ENCODE data around the gene RASA2. TPM values are rescaled to one million over a fixed set of nuclear protein-coding genes. Genes with fewer than 3 reads are reported as not detected.

The RASA2 gene
- total and polyA plus RNA-seq, 2 of the 8 experiments (the other 6 are each of a cell fraction or from before 2014, with no cell fraction given): 3.5 to 15.9 TPM

- H4K91ac ChIP-seq (replicated peaks; ENCODE audit: insufficient read length, low read length): no peak overlapping the region
- DNase-seq (ENCODE audit: low read depth in 1 of 2, low spot score in 2 of 2) (no peak), FAIRE-seq (no peak)
- no peak overlapping the region for H4K5ac ChIP-seq (ENCODE audit: insufficient read length, low read depth, low read length)
- no peak overlapping the region for H3K4ac ChIP-seq (replicated peaks; ENCODE audit: insufficient read length, low read depth, low read length)
- no peaks in the 10 kb centered on the region for H3K79me2 ChIP-seq (ENCODE audit: control insufficient read depth in 1 of 2, insufficient read depth in 2 of 2, low read length in 2 of 2)
- no peak overlapping the region for H3K27ac ChIP-seq (ENCODE audit: low read depth, low read length)
- H3K9me3 ChIP-seq (ENCODE audit: insufficient read depth in 2 of 2, low read depth in 1 of 2, low read length in 1 of 2): no peaks in the 10 kb centered on the region
- 88% methylated on average over 2 of the region's 2 CpGs; no CpG with 5 or more reads in 1 of the 2 experiments for WGBS, 2 experiments (ENCODE audit: extremely low coverage in 1 of 2, insufficient coverage in 1 of 2, insufficient read length in 1 of 2, insufficient replicate concordance in 2 of 2, low coverage in 1 of 2, low lambda C conversion rate in 2 of 2, missing lambda C conversion rate in 1 of 2)
- H2AK5ac ChIP-seq (ENCODE audit: low read depth, low read length): no peak overlapping the region
- POLR2A ChIA-PET (ENCODE audit: partially characterized antibody): interaction anchor here (0.6 kb wide), 1 partner anchor 16 kb away, joined by 3 read pairs; no protein-coding TSS in a partner anchor
- no peaks in the 10 kb centered on the region for H3K27me3 ChIP-seq (replicated peaks in 1 of 4; ENCODE audit: control insufficient read depth in 3 of 4, extremely low read depth in 1 of 4, insufficient read depth in 3 of 4, low read length in 3 of 4)
- H2BK20ac ChIP-seq (ENCODE audit: low read length): no peak overlapping the region
- no peaks in the 10 kb centered on the region for H3K23me2 ChIP-seq (ENCODE audit: low read depth, low read length)
- no peaks in the 10 kb centered on the region; a peak in 1 of 7 replicates for H3K4me1 ChIP-seq (replicated peaks in 1 of 4; ENCODE audit: control insufficient read depth in 3 of 4, insufficient read depth in 4 of 4, low read length in 3 of 4)
- no peak overlapping the region for H3K9ac ChIP-seq (replicated peaks in 1 of 4; ENCODE audit: extremely low read depth in 1 of 4, low read depth in 3 of 4, low read length in 3 of 4)
- no peak overlapping the region for H3K18ac ChIP-seq (ENCODE audit: extremely low read depth, low read length)
- no peak overlapping the region for H3K56ac ChIP-seq (replicated peaks; ENCODE audit: insufficient read length, low read depth, low read length)
- no peaks in the 10 kb centered on the region for H3K36me3 ChIP-seq (ENCODE audit: control insufficient read depth in 2 of 4, insufficient read depth in 4 of 4, low read length in 3 of 4)
- H2BK5ac ChIP-seq (ENCODE audit: low read depth, low read length): no peak overlapping the region
- H2BK15ac ChIP-seq (ENCODE audit: low read length): no peak overlapping the region
- no peak overlapping the region for H3K4me3 ChIP-seq (ENCODE audit: extremely low read depth in 1 of 4, insufficient read depth in 2 of 4, low read depth in 3 of 4, low read length in 4 of 4)
- H3K79me1 ChIP-seq (ENCODE audit: low read depth, low read length): no peaks in the 10 kb centered on the region
- no peak overlapping the region for H2AFZ ChIP-seq (ENCODE audit: low read length)
- H4K8ac ChIP-seq (ENCODE audit: extremely low read depth, insufficient read depth, low read length): no peak overlapping the region
- no peak overlapping the region for H2BK120ac ChIP-seq (replicated peaks; ENCODE audit: low read depth, low read length)
- H3K4me2 ChIP-seq (ENCODE audit: insufficient read depth in 1 of 2, low read depth in 2 of 2, low read length in 2 of 2): no peak overlapping the region
- CTCF ChIA-PET (ENCODE audit: partially characterized antibody): interaction anchor here (0.6 to 1.0 kb wide), 2 partner anchors 13 to 19 kb away, joined by 3 read pairs; no protein-coding TSS in a partner anchor
- H3K14ac ChIP-seq (ENCODE audit: insufficient read length): no peak overlapping the region
- H3K23ac ChIP-seq (ENCODE audit: insufficient read length): no peak overlapping the region
- no peaks in the 10 kb centered on the region for H4K20me1 ChIP-seq (replicated peaks in 1 of 2; ENCODE audit: control insufficient read depth in 1 of 2, insufficient read depth in 2 of 2, low read length in 2 of 2)
- H2BK12ac ChIP-seq (ENCODE audit: low read depth, low read length): no peak overlapping the region
- TF ChIP-seq NANOG (IDR thresholded peaks at IDR 0.05; ENCODE audit: insufficient read depth, low read depth, low read length, poor library complexity, severe bottlenecking): no peak
- no peak for TF ChIP-seq SIN3A (conservative IDR thresholded peaks at IDR 0.05 in 1 of 2, IDR thresholded peaks at IDR 0.05 in 1 of 2; ENCODE audit: low read depth in 1 of 2, low read length in 2 of 2)
- TF ChIP-seq SIRT6 (IDR thresholded peaks at IDR 0.05; ENCODE audit: low read length): no peak
- no peak for TF ChIP-seq EGR1 (IDR thresholded peaks at IDR 0.05; ENCODE audit: borderline replicate concordance, low read depth, low read length)
- no peak for TF ChIP-seq MAX (IDR thresholded peaks at IDR 0.05)
- no peak for TF ChIP-seq FOSL1 (IDR thresholded peaks at IDR 0.05; ENCODE audit: insufficient read depth, low read depth, low read length)
- no peak for TF ChIP-seq SRF (IDR thresholded peaks at IDR 0.05; ENCODE audit: low read depth, low read length)
- TF ChIP-seq ZNF274 (IDR thresholded peaks at IDR 0.05; ENCODE audit: borderline replicate concordance, extremely low read depth, low read length): no peak
- TF ChIP-seq HDAC2 (IDR thresholded peaks at IDR 0.05; ENCODE audit: borderline replicate concordance in 1 of 2, low read depth in 2 of 2, low read length in 2 of 2): no peak
- TF ChIP-seq EP300 (IDR thresholded peaks at IDR 0.05; ENCODE audit: borderline replicate concordance in 1 of 2, low read depth in 2 of 2, low read length in 2 of 2): no peak
- no peak for TF ChIP-seq KDM5A (IDR thresholded peaks at IDR 0.05; ENCODE audit: low read length)
- TF ChIP-seq RAD21 (IDR thresholded peaks at IDR 0.05 in 1 of 2, conservative IDR thresholded peaks at IDR 0.05 in 1 of 2; ENCODE audit: low read depth in 2 of 2, low read length in 2 of 2): no peak
- TF ChIP-seq SIX5 (IDR thresholded peaks at IDR 0.05; ENCODE audit: low read depth, low read length): no peak
Measured at GRCh38 chr3:141642215-141642614, 155.4 kb downstream of the RASA2 start.

Measured in H1 (cell line).